Activated gamma-delta T cell (primary cell): ENCODE data around the gene SYNRG.

Experiments used
- DNase-seq: peaks from one replicate; lab custom pipeline; 2025; lab: John Stamatoyannopoulos, UW

Gene SYNRG

GRCh38 chr17:37500378-37500777 is 108.8 kb downstream of the SYNRG start:
- no peak for DNase-seq

GRCh38 chr17:37494971-37495370 is 114.2 kb downstream of the SYNRG start:
- DNase-seq = no peak

- no peak for DNase-seq
Measured at GRCh38 chr17:37494401-37494831, 114.8 kb downstream of the SYNRG start.

- no peak for DNase-seq
Measured at GRCh38 chr17:37493249-37494027, 115.8 kb downstream of the SYNRG start.

GRCh38 chr17:37492167-37492566 is 117.1 kb downstream of the SYNRG start:
- DNase-seq = no peak

- no peak for DNase-seq
Measured at GRCh38 chr17:37490638-37491614, 118.3 kb downstream of the SYNRG start.

GRCh38 chr17:37490022-37490587 is 119.1 kb downstream of the SYNRG start:
- DNase-seq = peak; percentile 74

- peak; percentile 80 for DNase-seq
Measured at GRCh38 chr17:37489197-37490001, 119.8 kb downstream of the SYNRG start, which contains the start of gene DUSP14. DUSP14 (plus strand) TSS chr17:37489891; CDS start chr17:37512273, 22,382 bp downstream.

GRCh38 chr17:37488607-37489196 is 120.5 kb downstream of the SYNRG start:
- no peak for DNase-seq

- DNase-seq = no peak
Measured at GRCh38 chr17:37488009-37488604, 121.1 kb downstream of the SYNRG start.

- no peak for DNase-seq
Measured at GRCh38 chr17:37485938-37486570, 123.2 kb downstream of the SYNRG start.

- no peak for DNase-seq
Measured at GRCh38 chr17:37483311-37484039, 125.7 kb downstream of the SYNRG start.

GRCh38 chr17:37481001-37481665 is 128.1 kb downstream of the SYNRG start:
- DNase-seq = no peak

GRCh38 chr17:37480427-37480826 is 128.8 kb downstream of the SYNRG start:
- no peak for DNase-seq

GRCh38 chr17:37479025-37479424 is 130.2 kb downstream of the SYNRG start:
- no peak for DNase-seq

GRCh38 chr17:37478187-37478586 is 131.0 kb downstream of the SYNRG start:
- no peak for DNase-seq

- no peak for DNase-seq
Measured at GRCh38 chr17:37476431-37477120, 132.6 kb downstream of the SYNRG start.

- DNase-seq = no peak
Measured at GRCh38 chr17:37475731-37476420, 133.3 kb downstream of the SYNRG start.
